ENCODE results near the gene KDM3A. TPM values are rescaled to one million over a fixed set of nuclear protein-coding genes. Genes with fewer than 3 reads are reported as not detected.

KDM3A gene
- polyA plus RNA-seq, 1 of the 3 experiments (the other 2 are of a cell fraction): 13.7 TPM

GRCh38 chr2:86520153-86520552, 79.0 kb downstream of the KDM3A start:
- CTCF ChIA-PET: interaction anchor here (1.1 kb wide), 1 partner anchor 67 kb away, joined by 3 read pairs; no protein-coding TSS in a partner anchor

More at GRCh38 chr2:86520153-86520552, 79.0 kb downstream of the KDM3A start:
- Histone ChIP-seq H3K4me1 (ENCODE audit: control insufficient read depth in 1 of 2, insufficient read depth in 2 of 2, low read depth in 1 of 2, low read length in 1 of 2) (no peaks in the 10 kb centered on the region; a peak in 1 of 4 replicates), H3K9me2 (no peaks in the 10 kb centered on the region), H3K27me3 (ENCODE audit: insufficient read depth) (no peaks in the 10 kb centered on the region), H4K20me1 (ENCODE audit: insufficient read depth) (no peaks in the 10 kb centered on the region), H3K27ac (ENCODE audit: low read depth in 2 of 2, low read length in 1 of 2) (no peak overlapping the region), H3F3A (replicated peaks; ENCODE audit: insufficient read depth) (no peaks in the 10 kb centered on the region), H3K9ac (no peak overlapping the region), H3K9me3 (no peaks in the 10 kb centered on the region), H3K4me2 (no peak overlapping the region), H2AFZ (ENCODE audit: low read depth) (no peak overlapping the region), H3K4me3 (ENCODE audit: low read depth in 2 of 2, low read length in 1 of 2) (no peak overlapping the region), H3K79me2 (ENCODE audit: insufficient read depth) (no peaks in the 10 kb centered on the region; the same call in 1 of the 2 replicates), H3K36me3 (replicated peaks in 1 of 2; ENCODE audit: control insufficient read depth in 1 of 2, insufficient read depth in 2 of 2, low read length in 1 of 2) (peaks cover 8% of the 10 kb centered on the region in 2 experiments)
- TF ChIP-seq EZH2phosphoT487 (IDR thresholded peaks at IDR 0.05; ENCODE audit: borderline replicate concordance, low read depth) (no peak), YY1 (IDR thresholded peaks at IDR 0.05; ENCODE audit: low read depth) (no peak), FOXM1 (IDR thresholded peaks at IDR 0.05; ENCODE audit: low read depth) (no peak), FOXJ3 (CRISPR knock-in tag; IDR thresholded peaks at IDR 0.05) (no peak), REST (IDR thresholded peaks at IDR 0.05; ENCODE audit: low read depth, low read length) (no peak), RFX5 (IDR thresholded peaks at IDR 0.05; ENCODE audit: low read length) (no peak), ELF1 (IDR thresholded peaks at IDR 0.05) (no peak), GATA2 (CRISPR knock-in tag; IDR thresholded peaks at IDR 0.05) (no peak), RAD21 (IDR thresholded peaks at IDR 0.05; ENCODE audit: low read length) (no peak), ZBTB33 (IDR thresholded peaks at IDR 0.05; ENCODE audit: borderline replicate concordance, low read depth) (no peak), TCF12 (IDR thresholded peaks at IDR 0.05) (no peak), PBX3 (IDR thresholded peaks at IDR 0.05) (no peak), SIN3A (IDR thresholded peaks at IDR 0.05; ENCODE audit: borderline replicate concordance, low read depth, low read length) (no peak)
- WGBS (ENCODE audit: low lambda C conversion rate): 100% methylated on average over 1 of the region's 1 CpG
- no peak for DNase-seq
- POLR2A ChIA-PET: no interaction called here
